NCI-H748 (cell line): ENCODE results near the gene ARMH3.

ENCODE experiments used
- DNase-seq: peaks from one replicate; lab custom pipeline; 2025; ENCODE audit not compliant: unreplicated experiment; lab: John Stamatoyannopoulos, UW

The ARMH3 gene

DNA sequence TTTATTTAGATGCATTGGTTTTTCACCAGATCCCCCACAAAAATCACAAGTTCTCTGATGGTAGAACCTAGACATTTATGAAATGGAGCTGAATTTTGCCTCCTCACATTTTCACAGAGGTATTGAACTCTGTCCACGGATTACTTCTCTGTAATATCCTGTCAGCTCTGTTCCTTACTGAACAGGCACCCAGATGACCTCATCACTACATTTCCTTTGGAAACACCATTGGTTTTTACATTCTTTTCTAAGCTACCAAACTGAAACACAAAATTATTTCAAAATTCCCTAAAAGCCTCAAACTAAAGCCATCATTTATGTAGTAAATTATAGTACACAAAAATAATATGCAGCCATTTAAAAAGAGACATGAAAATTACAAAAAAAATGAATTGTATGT lies 114.1 kb downstream of the ARMH3 start:
- DNase-seq: no peak

DNA sequence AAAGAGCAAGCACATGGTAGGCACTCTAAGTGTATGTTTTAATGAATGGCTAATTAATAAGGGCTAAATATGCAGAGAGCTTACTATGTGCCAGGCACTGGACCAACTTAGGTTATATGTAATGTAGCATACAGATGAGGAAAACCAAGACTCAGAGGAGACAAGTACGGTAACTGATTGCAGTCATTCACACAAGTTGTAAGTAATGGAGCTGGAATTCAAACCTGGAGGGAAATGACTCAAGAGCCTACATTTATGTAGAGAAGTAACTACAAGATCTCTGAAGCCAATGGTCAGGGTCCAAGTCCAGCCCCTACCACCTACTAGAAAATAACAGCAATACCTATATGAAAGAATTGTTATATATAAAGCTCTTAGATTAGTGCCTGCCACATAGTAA lies 115.1 kb downstream of the ARMH3 start:
- DNase-seq: no peak

DNA sequence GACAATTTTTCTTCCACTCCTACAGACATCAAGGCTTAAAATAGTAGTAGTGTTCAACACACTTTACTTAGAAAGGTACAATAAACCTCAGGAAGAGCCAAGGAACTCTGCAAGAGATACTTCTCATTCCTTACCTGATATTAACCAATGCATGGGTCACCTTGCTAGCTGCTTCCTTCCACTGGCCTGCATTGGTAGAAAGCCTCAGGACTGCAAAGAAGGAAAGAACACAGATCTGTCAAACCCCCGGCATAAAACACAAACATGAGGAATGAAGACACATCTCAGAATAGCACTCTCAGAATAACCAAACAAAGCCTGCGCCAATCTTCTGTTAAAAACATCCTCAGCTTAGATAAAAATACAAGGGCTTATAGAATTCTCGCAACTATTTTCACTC lies 116.2 kb downstream of the ARMH3 start:
- no peak for DNase-seq

DNA sequence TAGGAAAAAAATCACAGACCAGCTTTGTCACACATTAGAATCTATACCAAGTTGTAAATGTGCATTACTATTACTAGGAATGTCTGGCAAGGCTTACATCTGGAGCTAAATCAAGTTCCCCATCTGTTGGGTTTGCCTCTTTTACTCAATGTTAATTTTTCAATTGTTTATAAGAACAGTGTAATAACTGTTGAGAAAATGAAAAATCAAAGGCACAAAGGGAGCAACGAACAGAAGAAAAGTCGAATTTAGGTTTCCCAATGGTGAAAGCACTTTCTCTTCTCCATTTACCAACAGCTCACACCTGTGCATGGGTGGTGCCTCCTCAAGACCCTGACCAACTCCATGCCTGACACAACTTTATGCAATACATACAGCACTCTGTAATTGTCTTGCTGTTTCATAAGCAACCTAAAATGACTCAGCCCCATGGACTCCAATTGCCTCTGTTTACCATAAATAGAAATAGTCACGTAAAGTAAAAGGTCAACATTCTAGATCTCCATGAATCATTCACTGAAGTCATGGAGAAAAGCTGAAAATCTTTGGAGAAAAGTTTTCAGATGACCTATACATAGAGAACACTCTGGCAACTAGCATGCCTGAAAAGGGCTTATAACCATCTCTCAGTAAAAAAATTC lies 116.8 kb downstream of the ARMH3 start:
- DNase-seq: no peak

DNA sequence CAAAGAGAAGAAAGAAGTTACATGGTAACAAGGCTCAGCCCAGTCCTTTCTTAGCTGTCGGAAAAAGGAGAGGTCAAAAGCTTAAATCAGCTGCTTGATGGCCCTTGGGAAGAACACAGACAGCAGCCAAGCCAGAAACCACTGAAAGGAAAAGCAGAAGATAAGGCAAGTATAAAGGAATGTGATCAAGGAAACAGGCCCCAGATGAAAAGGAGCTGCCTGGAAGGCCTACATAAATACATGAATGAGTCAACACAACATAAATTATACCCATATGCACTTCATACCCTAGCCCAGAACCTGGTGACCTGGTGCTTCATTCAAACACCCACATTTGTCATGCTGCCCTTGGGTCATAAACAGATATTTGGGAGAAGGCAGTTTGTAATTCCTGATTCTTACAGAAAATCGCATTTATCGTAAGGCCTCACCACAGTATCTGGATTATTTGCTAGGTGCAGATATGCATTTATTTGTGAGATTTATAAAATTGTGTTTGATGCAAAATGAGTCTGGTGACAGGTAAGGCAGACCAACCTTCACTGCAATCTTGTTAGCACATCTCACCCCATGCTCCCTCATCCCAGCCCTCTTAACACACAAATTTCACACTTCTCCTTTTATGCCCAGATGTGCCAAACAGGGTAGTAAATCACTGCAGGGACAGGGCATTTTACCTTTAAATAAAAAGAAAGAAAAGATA lies 117.5 kb downstream of the ARMH3 start:
- no peak for DNase-seq

DNA sequence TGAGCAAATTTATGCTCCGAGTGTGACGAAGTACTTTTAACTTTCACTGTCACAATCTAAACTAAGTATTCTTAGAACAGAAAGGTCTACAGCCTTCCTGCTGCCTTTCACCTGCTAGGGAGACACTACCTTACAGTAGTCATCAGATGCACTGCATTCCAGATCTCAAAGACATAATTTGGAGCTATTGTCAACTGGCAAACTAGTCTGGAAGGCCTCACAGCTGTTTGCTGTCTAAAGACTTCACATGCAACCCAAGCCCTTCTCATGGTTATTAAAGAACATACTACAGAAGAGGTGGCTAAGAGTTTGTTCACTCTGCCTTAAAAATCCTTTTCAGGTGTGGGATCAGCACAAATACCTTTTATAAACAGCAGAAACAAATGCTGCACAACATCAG lies 120.5 kb downstream of the ARMH3 start:
- DNase-seq: no peak

DNA sequence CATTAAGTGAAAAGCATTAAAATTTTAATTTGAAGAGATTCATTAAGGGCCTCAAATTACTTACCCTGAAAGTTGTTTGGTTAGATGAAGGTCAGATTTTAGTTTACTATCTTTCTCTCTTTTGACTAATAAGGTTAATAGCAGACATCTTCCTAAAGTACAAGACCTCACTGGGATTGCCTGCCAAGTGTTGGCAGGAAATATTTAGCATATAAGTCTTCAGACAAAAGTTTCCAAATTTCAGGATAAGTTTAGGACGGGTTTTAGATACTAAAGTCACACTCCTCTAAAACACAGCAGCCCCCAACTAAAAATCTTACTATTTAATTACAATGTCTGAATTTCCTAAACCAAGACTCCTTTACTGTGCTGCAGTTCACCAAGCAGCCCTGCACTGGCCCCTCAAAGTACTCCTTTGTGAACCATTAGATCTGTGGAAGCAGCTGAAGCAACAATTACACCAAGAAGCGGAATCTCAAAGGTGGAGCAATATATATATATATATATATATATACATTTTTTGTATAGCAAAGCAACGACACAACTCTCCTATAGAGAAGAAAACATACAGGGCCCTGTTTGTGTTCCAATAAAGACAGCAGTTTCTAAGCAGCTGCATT lies 121.2 kb downstream of the ARMH3 start:
- DNase-seq: no peak

DNA sequence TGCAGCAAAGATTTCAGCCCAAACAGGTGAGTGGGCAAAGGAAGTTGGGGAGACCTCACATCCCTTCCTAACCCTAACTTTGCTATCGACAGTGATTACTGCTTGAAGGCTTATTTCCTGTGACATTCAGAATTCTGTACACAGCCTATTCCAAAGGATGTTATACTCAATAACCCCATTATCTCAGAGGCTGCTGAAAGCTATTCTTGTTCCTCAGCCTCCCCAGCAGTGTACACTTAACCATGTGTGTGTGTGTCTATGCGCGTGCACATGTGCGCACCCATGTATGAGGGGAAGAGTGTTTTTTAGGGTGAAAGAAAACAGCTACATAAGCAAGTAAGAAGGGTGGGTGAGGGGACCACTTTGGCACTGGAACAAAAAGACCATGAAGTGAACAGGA lies 122.0 kb downstream of the ARMH3 start:
- DNase-seq: no peak

DNA sequence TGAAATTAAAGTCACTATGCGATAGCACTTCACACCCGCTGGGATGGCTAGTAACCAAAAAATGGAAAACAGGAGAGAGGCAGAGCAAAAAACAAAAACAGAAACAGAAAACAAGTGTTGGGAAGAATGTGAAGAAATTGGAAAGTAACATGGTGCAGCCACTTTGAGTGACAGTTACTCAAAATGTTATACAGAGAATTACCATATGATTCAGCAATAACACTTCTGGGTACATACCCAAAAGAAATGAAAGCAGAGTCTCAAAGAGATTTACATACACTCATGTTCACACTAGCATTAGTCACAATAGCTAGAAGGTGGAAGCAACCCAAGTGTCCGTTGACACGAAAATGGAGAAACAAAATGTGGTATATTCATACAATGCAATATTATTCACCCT lies 123.8 kb downstream of the ARMH3 start:
- DNase-seq: no peak

DNA sequence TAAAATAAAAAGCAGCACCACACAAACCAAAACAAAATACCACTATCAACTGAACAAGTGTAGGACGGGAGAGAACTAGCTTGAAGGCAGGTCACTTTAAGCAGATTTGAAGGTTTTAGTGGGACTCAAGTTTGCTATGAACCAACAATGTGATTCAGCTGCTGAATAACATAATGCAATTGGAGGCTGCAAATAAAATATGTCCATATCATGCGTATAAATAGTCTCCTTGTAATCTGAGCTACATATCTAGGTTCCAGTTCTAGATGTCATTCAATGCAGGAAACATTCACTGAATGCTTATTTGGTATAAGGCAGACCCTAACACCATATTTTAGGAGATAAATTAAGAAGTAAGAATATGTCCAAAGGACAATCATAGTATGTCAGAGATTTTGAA lies 130.9 kb downstream of the ARMH3 start:
- DNase-seq: no peak

DNA sequence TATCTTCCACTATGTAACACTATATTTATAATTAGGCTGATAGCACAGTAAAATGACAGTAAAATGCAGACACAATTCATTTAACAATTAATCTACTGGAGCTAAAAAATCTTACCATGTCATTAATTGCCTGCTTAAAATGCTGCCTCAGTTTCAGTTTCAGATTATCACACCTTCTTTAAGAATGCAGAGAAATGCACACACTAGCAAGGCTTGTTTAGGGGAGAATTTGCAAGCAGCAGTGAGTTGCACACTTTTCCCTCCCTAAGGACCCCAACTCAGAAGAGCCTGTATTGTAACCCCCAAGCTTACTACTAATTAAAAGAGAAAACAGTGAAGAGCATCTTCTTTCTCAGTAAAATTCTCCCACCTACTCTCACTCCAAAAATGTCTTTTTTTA lies 132.7 kb downstream of the ARMH3 start:
- DNase-seq: no peak

DNA sequence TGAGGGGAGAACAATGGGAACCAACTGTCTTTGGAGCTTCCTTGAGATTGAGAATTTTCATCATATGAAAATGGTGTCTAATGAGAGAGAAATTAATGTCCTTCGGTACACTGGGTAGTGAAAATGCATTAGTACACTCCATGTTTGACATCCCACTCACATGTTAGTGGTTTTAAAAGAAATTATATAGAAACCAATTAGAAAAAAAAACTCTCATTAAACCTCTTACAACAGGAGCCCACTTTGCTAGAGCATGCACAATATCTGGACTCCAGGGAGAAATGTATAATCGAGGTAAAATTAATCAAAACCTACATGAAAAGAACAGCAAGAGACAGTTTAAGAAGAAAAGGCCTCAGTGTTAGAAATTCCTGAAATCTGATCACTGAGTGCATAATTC lies 133.1 kb downstream of the ARMH3 start:
- no peak for DNase-seq

DNA sequence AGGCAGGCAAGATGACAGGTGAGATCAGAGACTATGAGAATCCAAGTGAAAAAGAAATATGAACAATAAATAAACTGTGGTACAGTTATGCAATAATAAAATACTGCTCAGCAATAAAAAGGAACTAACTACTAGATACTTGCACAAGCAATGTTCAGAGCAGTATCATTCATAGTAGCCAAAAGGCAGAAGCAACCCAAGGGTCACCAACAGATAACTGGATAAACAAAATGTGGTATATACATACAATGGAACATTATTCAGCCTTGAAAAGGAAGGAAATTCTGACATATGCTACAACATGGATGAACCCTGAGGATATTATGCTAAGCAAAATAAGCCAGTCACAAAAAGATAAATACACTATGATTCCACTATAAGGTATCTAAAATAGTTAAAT lies 135.4 kb downstream of the ARMH3 start:
- no peak for DNase-seq

DNA sequence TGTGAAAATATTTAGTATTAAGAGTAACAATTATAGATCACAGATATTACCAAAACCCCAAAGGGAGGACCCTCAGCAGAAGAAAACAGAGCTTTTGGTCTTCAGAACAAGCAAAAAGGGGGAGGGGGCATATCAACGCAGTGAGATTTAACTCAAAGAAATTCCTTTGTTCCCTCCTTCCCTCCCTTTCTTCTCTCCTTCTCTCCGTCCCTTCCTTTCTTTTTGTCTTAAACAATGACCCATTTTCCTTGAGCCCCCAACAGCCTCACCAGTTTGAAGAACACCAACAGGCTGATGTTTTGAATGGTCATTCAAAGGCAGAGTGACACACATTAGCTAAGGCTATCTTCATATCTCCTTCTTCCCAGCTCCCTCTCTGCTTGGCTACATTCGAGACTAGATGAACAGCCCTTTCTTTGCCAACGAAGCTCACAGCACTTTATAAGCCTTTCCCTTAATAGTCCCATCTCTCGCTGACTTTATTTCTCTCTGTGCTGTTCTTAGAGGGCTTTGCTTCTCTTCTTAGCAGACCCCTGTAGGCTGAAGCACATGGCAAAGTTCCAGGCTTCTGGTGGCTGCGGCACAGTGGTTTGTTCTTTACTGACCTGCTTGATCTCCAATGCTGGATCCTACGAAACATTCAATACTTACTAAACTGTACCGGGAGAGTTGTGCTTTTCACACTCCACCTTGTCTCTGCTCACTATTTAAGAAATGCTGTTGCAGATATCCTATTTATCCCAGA lies 136.8 kb downstream of the ARMH3 start:
- DNase-seq: no peak

DNA sequence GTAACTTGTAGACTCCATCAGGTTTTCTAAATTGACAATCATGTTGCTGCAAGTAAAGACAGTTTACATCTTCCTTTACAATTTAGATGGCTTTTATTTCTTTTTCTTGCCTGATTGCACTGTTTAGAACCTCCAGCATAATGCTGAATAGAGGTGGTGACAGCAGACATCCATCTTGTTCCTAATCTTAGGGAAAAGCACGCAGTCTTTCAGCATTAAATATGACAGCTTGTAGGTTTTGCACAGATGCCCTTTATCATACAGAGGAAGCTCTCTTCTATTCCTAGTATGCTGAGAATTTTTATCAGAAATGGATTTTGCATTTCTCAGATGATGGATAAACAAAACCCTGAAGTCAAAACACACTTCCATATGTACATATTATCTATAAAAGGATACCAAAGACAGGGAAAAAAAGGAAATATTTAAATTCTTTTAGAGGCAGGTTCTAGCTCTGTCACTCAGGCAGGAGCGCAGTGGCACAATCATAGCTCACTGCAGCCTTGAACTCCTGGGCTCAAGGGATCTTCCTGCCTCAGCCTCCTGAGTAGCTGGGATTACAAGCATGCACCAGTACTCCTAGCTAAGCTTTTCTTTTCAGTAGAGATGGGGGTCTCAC lies 143.3 kb downstream of the ARMH3 start:
- no peak for DNase-seq

DNA sequence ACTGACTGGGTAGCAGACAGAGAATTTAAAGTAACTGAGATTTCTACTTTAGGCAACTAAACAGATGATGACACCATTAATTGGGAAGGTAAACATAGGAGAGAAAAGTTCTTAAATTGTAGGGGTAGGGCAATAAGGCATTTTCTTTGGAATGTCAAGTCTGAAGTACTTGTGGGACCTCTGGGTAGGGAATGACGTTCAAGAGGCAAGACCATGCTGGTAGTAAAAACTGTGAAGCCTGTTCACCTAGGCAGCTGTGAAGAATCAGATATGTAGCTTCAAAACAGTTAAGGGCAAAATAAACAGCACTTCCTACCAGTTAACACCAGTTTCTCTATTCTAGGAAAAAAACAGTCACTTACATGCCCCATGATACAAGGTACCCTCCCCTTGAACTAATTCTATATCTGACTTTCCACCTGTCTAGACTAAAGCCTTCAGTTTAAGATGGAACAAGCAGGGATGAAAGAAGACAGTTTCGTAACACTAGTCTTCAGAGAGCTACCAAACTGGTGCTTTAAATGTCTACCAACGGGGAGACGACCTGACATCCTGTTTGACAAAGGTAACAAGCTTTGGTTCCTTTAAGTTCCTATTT lies 149.3 kb downstream of the ARMH3 start:
- DNase-seq: no peak

DNA sequence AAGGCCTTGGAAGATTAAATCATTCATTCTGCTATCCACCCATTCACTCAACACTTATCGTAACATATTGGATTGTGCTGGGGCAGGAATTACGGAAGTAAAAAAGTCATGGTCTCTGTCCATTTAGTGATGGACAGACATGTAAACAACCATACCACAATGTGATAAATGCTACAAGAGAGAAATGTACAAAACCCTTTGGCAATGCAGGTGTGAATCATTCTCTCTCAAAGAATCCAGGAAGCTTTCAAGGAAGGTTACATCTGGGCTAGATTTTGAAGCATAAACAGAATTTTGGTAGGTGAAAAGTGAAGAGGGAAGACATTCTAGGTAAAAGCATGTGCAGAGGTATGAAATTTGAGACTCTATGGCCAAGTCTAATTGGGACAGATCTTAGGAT lies 150.7 kb downstream of the ARMH3 start:
- DNase-seq: no peak

DNA sequence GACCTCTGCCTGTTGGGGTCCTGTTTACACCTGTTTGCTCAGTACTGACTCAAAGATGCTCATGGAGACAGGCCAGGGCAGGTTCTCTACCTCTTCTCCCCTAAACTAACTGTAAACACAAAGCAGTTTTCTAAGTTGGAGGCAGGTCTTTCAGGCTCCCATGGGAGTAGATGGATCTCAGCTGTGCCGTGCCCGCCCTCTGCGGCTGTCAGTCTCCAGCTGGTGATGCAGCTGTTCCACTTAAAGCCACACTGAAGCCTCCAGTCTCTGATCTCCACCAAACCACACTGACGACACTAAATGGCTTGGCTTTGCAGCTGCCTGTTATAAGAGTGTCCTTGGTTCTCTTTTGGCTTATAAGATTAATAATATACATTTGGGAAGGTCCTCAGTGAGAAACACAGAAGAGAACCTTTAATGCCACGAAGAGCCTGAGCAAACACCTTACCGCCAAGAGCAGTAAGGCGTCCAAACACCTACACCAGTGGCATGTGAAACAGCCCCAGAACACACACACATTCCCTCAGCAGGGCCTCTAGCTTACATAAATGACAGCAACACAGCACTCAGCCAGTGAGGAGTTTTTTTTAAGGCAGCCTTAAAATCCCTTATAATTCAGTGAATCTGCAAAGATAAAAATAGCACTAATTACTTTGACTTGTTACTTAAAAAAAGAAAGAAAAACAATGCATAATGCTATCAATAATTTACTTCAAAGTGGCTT lies 152.0 kb downstream of the ARMH3 start:
- no peak for DNase-seq

DNA sequence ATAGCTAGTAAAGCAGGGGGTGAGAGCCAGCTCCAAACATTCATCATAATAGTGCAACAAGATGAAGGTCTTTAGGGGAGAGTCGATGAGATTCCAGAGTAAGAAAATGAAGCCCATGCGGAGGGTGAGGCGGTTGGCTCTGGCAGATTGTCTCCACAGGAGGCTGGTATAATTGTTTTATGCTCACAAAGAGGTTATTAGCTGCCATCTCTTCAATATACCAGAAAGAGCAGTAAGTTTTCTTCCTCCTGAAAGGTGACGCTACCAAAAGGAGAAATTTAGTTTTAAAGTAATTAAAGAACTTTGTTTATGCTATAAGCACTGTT lies 153.2 kb downstream of the ARMH3 start:
- no peak for DNase-seq

DNA sequence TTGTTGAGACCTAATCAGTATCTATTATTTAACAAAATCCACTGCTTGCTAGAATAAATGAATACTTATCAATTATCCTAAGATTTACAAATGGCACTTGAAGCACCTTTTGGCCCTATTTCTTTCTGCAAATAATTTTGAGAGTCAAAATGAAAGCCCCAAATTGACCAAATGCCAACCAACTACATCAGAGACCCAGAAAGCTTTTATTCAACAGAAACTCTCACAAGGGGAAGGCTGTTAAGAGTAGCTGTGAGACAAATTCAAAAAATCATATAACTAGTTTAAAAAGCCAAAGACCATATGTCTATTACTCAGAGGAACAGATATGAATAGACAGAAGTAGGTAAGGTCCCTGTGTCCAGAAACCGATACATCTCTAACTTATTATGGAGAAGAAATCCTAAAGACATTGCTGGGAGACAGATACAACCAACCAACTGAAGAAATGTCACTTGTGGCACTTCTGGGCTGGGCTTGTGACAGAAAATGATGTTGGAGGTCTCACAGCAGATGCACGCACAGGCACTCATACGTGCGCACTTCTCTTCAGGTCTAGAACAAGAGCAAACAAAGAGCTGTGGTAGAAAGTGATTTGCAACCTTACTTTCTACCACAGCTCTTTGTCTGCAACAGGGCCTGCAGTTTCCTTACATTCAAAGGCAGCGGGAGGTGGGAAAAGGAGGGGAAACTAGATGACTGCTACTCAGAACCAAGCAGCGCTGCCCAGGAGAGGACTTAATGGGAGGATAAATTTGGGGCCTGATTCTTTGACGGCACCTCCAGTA lies 153.7 kb downstream of the ARMH3 start:
- DNase-seq: no peak
